HEK293T (cell line): ENCODE measurements around the gene TMEM135.
"Not testable (repeated sequence)": the region's sequence is repeated elsewhere in the genome, so short reads cannot be mapped to it uniquely, and the experiment has no call there.

Source experiments
- ARNT ChIP-seq: fragments of 450-650 bp; IDR thresholded peaks from 2 replicates; pipeline ENCODE4 v1.6.1; 2017; ENCODE audit warnings: mild to moderate bottlenecking
- BHLHE40 ChIP-seq: fragments of 450-650 bp; IDR thresholded peaks from 2 replicates; pipeline ENCODE4 v1.6.1; 2016; ENCODE audit warnings: mild to moderate bottlenecking, moderate library complexity, borderline replicate concordance
- ELF4 ChIP-seq: fragments of 450-650 bp; IDR thresholded peaks from 2 replicates; pipeline ENCODE4 v1.6.1; 2017; ENCODE audit warnings: antibody characterized with exemption
- FOXA1 ChIP-seq: fragments of 450-650 bp; IDR thresholded peaks from 2 replicates; pipeline ENCODE4 v1.6.1; 2016; ENCODE audit warnings: mild to moderate bottlenecking
- FOXK2 ChIP-seq: fragments of 450-650 bp; IDR thresholded peaks from 2 replicates; pipeline ENCODE4 v1.6.1; 2016; ENCODE audit warnings: mild to moderate bottlenecking
- FOXM1 ChIP-seq: fragments of 450-650 bp; IDR thresholded peaks from 2 replicates; pipeline ENCODE4 v1.6.1; 2017; ENCODE audit warnings: mild to moderate bottlenecking, borderline replicate concordance
- HDGF ChIP-seq: fragments of 450-650 bp; IDR thresholded peaks from 2 replicates; pipeline ENCODE4 v1.6.1; 2017; ENCODE audit warnings: antibody characterized with exemption, borderline replicate concordance
- LEF1 ChIP-seq: fragments of 450-650 bp; IDR thresholded peaks from 2 replicates; pipeline ENCODE4 v1.6.1; 2017; ENCODE audit warnings: mild to moderate bottlenecking, borderline replicate concordance
- NFRKB ChIP-seq: fragments of 450-650 bp; IDR thresholded peaks from 2 replicates; pipeline ENCODE4 v1.6.1; 2016; ENCODE audit warnings: mild to moderate bottlenecking, moderate library complexity
- SP1 ChIP-seq: fragments of 450-650 bp; IDR thresholded peaks from 2 replicates; pipeline ENCODE4 v1.6.1; 2017
- TARDBP ChIP-seq: fragments of 450-650 bp; IDR thresholded peaks from 2 replicates; pipeline ENCODE4 v1.6.1; 2016
- ZNF384 ChIP-seq: fragments of 450-650 bp; IDR thresholded peaks from 2 replicates; pipeline ENCODE4 v1.6.1; 2016
- TF ChIP-seq, protein P1 (sequence below): fragments of 450-650 bp; IDR thresholded peaks from 2 replicates; pipeline ENCODE4 v1.6.1; 2016

DNA sequence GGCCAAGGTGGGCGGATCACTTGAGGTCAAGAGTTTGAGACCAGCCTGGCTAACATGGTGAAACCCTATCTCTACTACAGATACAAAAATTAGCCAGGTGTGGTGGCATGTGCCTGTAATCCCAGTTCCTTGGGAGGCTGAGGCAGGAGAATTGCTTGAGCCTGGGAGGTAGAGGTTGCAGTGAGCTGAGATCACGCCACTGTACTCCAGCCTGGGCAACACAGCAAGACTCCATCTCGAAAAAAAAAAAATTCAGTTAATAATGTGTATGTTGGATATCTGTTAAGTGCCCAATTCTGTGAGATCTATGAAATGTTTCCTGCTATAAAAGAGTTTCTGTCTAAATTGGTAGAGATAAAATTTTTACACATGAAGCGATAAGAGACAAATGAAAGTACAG is 45.4 kb upstream of the TMEM135 start:
- not testable (repeated sequence) for TF ChIP-seq FOXA1, FOXM1, FOXK2, ZNF384, SP1, TARDBP, BHLHE40, HDGF, ELF4, LEF1, NFRKB, ARNT
- TF ChIP-seq, protein P1, sequence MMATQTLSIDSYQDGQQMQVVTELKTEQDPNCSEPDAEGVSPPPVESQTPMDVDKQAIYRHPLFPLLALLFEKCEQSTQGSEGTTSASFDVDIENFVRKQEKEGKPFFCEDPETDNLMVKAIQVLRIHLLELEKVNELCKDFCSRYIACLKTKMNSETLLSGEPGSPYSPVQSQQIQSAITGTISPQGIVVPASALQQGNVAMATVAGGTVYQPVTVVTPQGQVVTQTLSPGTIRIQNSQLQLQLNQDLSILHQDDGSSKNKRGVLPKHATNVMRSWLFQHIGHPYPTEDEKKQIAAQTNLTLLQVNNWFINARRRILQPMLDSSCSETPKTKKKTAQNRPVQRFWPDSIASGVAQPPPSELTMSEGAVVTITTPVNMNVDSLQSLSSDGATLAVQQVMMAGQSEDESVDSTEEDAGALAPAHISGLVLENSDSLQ: not testable (repeated sequence)
